SK-N-SH (cell line): ENCODE measurements around the gene RBMS1.

Experiments
- CTCF ChIP-seq: fragments of 200-600 bp; sonication (generic); IDR thresholded peaks from 2 replicates; pipeline ENCODE4 v1.6.1; 2017; ENCODE audit warnings: antibody characterized with exemption, mild to moderate bottlenecking, moderate library complexity
- MEF2A ChIP-seq: IDR thresholded peaks from 2 replicates; pipeline ENCODE4 v1.4.0; 2012; ENCODE audit warnings: low read depth, borderline replicate concordance

DNA sequence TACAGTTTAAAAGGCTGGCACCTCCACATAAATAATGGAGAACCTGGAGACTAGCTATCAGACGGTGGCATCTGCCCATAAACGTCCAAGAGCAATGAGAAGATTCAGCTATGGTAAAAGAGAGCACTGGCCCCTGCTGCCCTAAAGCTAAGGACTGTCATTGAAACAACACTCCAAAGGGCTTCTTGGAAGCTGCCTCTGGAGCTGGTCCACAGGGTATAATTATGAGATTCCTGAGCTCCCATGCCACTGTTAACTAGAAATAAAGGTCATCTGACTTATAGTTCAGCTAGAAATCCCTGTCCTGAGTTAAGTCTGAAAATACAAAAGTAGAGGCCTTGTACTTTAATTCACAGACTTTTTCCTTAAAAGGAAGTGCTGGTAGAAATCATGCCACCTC, 39.9 kb upstream of the RBMS1 start:
- TF ChIP-seq CTCF (no peak), MEF2A (no peak)
